HCEC 1CT (cell line): ENCODE data around the gene SEC61G.
A peak's percentile ranks its signal among the peaks of the same experiment; 100 is the strongest.

Experiments
- DNase-seq: peaks from one replicate; pipeline ENCODE4 v3.0.0-alpha.2; 2017

The SEC61G gene

GRCh38 chr7:54757711-54758110 is 1.3 kb downstream of the SEC61G start:
- DNase-seq, result no peak

GRCh38 chr7:54749200-54749599 is 9.8 kb downstream of the SEC61G start:
- DNase-seq, result no peak

GRCh38 chr7:54747234-54747633 is 11.8 kb downstream of the SEC61G start:
- DNase-seq, result no peak

GRCh38 chr7:54743580-54743979 is 15.4 kb downstream of the SEC61G start:
- DNase-seq, result no peak

GRCh38 chr7:54738737-54739136 is 20.3 kb downstream of the SEC61G start:
- no peak for DNase-seq

- DNase-seq, result no peak
These were observed 29.9 kb downstream of the SEC61G start for GRCh38 chr7:54729107-54729506.

DNA sequence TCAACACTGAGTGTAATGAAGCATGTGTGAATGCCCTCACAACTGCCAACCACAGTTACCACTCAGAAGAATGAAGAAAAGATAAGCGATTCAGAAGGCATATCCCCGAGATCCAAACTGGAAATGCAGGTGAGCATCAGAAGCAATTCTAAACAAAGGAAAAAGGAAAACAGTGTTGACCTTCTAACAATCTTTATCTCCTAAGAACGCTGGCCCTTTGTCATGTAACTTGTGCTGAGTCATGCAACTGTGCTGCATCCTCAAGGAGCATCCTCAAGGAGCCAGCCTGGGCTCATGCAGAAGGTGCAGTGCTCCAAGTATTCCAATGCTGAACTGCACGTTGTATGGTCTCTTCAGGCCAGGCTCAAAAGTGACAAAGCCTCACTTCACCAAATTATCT is 30.6 kb downstream of the SEC61G start:
- no peak for DNase-seq

GRCh38 chr7:54725255-54725654 is 33.8 kb downstream of the SEC61G start:
- DNase-seq, result no peak

DNA sequence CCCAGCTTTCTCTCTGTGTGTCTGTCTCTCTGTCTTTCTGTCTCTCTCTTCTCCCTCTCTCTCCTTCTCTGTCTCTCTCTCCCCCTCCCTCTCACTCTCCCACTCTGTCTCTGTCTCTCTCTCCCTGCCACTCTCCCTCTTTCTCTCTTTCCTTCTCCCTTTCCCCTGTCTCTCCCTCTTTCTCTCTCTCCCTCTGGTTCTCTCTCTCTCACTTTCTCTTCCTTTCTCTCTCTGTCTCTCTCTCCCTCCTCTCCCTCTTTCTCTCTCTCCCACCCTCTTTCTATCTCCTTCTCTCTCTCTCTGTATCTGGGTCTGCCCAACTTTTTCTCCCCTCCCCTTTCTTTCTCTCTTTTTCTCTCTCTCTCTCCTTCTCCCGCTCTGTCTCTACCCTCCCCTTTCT is 36.5 kb downstream of the SEC61G start:
- no peak for DNase-seq

DNA sequence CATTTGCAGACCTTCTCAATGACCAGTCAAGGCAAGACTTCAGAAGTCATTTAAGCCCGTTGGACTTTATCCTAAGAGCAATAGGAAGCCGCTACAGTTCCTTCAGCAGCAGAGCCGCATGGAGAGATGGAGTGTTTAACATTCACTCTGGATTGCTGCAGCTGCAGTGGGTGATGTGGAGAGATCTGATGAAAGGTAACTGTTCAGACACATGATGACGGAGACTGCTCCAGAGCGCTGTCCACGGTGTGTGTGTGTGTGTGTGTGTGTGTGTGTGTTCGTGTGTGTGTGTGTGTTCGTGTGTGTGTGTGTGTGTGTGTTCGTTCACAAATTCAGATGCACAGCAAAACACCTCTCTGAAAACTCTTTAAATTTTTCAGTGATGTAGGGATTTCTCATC is 37.0 kb downstream of the SEC61G start:
- no peak for DNase-seq

DNA sequence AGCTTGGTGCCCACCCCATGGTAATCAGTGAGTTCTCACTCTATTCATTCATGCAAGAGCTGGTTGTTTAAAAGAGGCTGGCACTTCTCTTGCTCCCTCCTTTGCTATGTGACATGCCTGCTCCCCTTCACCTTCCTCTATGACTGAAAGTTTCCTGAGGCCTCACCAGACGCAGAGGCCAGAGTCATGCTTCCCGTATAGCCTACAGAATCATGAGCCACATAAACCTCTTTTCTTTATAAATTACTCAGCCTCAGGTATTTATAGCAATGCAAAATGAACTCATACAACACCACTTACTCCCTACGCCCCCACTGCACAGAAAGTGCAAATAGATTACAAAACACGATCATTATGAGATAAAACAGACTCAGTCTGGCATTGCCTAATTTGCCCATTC is 39.0 kb downstream of the SEC61G start:
- no peak for DNase-seq

DNA sequence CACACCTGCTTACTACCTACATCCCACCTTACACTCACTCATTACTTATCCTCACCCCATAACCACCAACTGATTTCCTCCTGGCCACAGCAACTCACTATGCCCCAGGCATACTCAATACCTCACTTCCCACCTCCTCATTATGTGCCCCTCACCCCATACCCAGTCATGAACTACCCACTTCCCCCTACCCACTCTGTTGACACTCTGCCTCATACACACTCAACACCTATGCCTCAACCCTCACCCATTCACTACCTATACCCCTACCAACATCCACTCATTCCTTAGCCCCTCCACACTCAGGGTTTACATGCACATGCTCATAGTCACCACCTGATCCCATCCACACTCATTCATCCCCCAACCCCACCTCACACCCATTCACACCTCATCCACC is 39.6 kb downstream of the SEC61G start:
- no peak for DNase-seq

DNA sequence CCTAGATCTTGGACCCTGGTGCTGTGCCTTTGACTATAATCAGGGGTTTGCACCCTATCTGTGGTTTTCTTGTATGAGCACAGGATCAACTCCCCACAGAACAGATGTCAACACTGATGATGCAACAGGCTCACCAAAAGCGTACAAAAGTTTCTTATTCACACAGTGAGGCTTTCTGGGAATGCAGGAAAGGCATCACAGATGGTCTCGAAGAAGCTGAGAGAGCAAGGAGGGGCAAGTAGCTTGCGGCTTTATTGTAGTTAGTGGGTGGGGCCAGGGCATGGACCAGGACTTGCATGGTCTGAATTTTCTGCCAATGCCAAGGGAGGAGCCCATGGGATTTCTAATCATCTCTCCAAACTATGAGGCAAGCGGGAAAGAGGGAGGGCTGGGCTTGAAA is 46.2 kb downstream of the SEC61G start:
- DNase-seq, result no peak

DNA sequence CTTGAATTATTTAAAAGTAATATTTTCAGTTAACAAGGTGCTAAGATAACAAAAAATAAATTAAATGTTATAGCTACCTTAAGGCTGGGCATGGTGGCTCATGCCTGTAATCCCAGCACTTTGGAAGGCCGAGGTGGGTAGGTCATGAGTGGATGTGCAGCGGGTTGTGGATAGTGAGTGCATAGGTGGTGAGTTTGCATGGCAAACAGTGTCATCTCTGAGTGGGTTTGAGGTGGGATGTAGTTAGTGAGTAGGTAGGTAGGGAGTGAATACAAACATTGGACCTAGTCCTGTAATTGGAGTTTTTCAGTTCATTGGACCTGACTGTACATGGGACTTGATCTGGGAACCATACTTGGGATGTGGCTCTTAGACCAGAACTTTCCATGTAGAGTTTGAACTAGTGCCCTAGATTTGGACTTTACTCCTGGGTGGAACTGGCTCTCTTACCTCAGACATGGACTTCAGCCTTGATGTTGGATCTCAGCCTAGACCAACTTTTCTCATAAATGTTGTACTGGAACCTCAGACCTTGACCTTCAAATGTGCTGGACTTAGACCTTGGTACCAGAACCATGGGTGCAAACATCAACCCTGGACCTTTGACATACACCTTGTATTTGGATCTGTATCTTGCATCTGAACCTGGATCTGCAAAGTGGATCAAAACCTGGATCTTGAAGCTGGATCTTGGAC is 47.0 kb downstream of the SEC61G start:
- DNase-seq, result no peak

- DNase-seq, result no peak
These were observed 49.7 kb downstream of the SEC61G start for GRCh38 chr7:54709283-54709682.

DNA sequence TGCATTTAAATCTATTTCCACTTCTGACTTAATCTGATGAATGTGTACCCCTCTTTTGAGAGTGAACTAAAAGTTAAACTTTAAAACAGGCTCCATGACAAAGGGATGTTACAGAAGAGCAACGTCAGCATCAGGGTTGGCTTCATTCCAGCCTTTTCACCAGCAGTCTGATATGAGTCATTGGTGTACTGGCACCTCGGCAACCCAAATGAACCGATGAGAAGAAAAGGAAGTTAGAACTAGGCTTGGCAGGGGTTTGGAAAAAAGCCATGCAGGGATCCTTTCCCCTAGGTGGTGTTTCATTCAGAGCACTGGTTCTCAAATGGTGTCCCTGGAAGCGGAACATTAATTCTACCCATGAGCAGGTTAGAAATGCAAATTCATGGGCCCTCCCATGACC is 53.6 kb downstream of the SEC61G start:
- peak; percentile 23 for DNase-seq

DNA sequence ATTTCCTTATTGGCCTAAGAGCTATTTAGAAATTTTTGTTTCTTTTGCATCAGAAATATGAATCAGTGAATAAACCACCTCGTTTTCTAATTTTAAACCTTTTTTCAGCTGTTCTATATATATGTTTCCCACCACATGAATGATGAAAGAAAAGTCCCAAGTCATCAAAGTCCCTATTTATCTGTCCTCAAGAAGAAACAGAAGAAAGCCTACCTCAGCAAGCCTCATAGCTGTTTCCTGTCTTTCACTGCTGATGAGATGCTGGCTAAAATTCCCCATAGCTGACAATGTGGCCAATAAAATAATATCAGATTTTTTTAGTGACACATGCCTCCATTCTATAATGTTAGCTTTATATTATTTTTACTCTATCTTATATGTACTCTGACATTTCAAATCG is 54.2 kb downstream of the SEC61G start:
- DNase-seq, result no peak
